H1 (cell line): ENCODE results near the gene PLTP. TPM values are rescaled to one million over a fixed set of nuclear protein-coding genes. Genes with fewer than 3 reads are reported as not detected.

ENCODE experiments used
- CTCF ChIA-PET: fragments of 300-600 bp; sonication (Branson Sonifier 250); formaldehyde crosslinking; loops from one replicate; lab custom pipeline; 2021; ENCODE audit not compliant: partially characterized antibody; lab: Charles Lee
- POLR2A ChIA-PET: fragments of 300-600 bp; sonication (Branson Sonifier 250); formaldehyde crosslinking; loops from one replicate; lab custom pipeline; 2021; ENCODE audit warnings: inconsistent platforms; ENCODE audit not compliant: partially characterized antibody; lab: Charles Lee
- DNase-seq, 2 experiments: peaks; one replicate each; pipeline versions ENCODE4 v3.0.0 to v3.0.0-alpha.2; 2010 to 2022; ENCODE audit warnings: low spot score in 2 of 2, low read depth in 1 of 2, mixed read lengths in 1 of 2
- FAIRE-seq: peaks from 2 replicates; lab custom pipeline; 2011; peaks lifted over from hg19 to GRCh38; lab: Jason Lieb, UNC
- H2AFZ ChIP-seq: 2 replicates; pipeline ENCODE4 v1.8.1; 2012; ENCODE audit warnings: low read length, inconsistent platforms
- H2AK5ac ChIP-seq: 2 replicates; pipeline ENCODE4 v1.6.1; 2013; ENCODE audit warnings: low read depth, low read length
- H2BK120ac ChIP-seq: replicated peaks from 2 replicates; pipeline ENCODE3; 2013; ENCODE audit warnings: low read depth, low read length, inconsistent platforms
- H2BK12ac ChIP-seq: 2 replicates; pipeline ENCODE4 v1.6.1; 2013; ENCODE audit warnings: low read depth, low read length
- H2BK15ac ChIP-seq: 2 replicates; pipeline ENCODE4 v1.6.1; 2013; ENCODE audit warnings: low read length
- H2BK20ac ChIP-seq: 2 replicates; pipeline ENCODE4 v1.6.1; 2013; ENCODE audit warnings: low read length
- H2BK5ac ChIP-seq: 2 replicates; pipeline ENCODE4 v1.6.1; 2013; ENCODE audit warnings: low read depth, low read length
- H3K14ac ChIP-seq: 2 replicates; pipeline ENCODE4 v1.6.1; 2013; ENCODE audit warnings: inconsistent platforms; ENCODE audit not compliant: insufficient read length
- H3K18ac ChIP-seq: 2 replicates; pipeline ENCODE4 v1.6.1; 2013; ENCODE audit warnings: low read length; ENCODE audit errors: extremely low read depth
- H3K23ac ChIP-seq: 2 replicates; pipeline ENCODE4 v1.6.1; 2013; ENCODE audit warnings: inconsistent platforms; ENCODE audit not compliant: insufficient read length
- H3K23me2 ChIP-seq: 2 replicates; pipeline ENCODE4 v1.6.1; 2013; ENCODE audit warnings: low read depth, low read length
- H3K27ac ChIP-seq: 2 replicates; pipeline ENCODE4 v1.6.1; 2011; ENCODE audit warnings: low read depth, low read length, inconsistent platforms
- H3K27me3 ChIP-seq, 4 experiments: replicated peaks in 1 of 4; 1 replicate in 1 of 4; 2 replicates in 3 of 4; pipeline versions ENCODE4 v1.6.1 to v1.8.1; 2011 to 2013; ENCODE audit warnings: low read length in 3 of 4, mild to moderate bottlenecking in 3 of 4, inconsistent platforms in 2 of 4, mixed read lengths in 2 of 4, moderate library complexity in 1 of 4; ENCODE audit not compliant: control insufficient read depth in 3 of 4, insufficient read depth in 3 of 4; ENCODE audit errors: extremely low read depth in 1 of 4
- H3K36me3 ChIP-seq, 4 experiments: 2 replicates each; pipeline versions ENCODE4 v1.6.1 to v1.8.1; 2011 to 2013; ENCODE audit warnings: mild to moderate bottlenecking in 4 of 4, low read length in 3 of 4, moderate library complexity in 2 of 4, control low read depth in 1 of 4, inconsistent platforms in 1 of 4; ENCODE audit not compliant: insufficient read depth in 4 of 4, control insufficient read depth in 2 of 4
- H3K4ac ChIP-seq: replicated peaks from 2 replicates; pipeline ENCODE3; 2013; ENCODE audit warnings: low read length, low read depth, mixed read lengths, inconsistent platforms; ENCODE audit not compliant: insufficient read length
- H3K4me1 ChIP-seq, 4 experiments: replicated peaks in 1 of 4; 1 replicate in 1 of 4; 2 replicates in 3 of 4; pipeline versions ENCODE4 v1.6.1 to v1.8.1; 2011 to 2013; ENCODE audit warnings: low read length in 3 of 4, inconsistent platforms in 2 of 4, mixed read lengths in 1 of 4; ENCODE audit not compliant: insufficient read depth in 4 of 4, control insufficient read depth in 3 of 4
- H3K4me2 ChIP-seq, 2 experiments: 2 replicates each; pipeline versions ENCODE4 v1.6.1 to v1.8.1; 2011 to 2013; ENCODE audit warnings: low read depth in 2 of 2, low read length in 2 of 2, control low read depth in 1 of 2, inconsistent platforms in 1 of 2, mild to moderate bottlenecking in 1 of 2; ENCODE audit not compliant: insufficient read depth in 1 of 2
- H3K4me3 ChIP-seq, 4 experiments: fragments of 200-600, 300-600 bp in 1 of 4; sonication (generic), shearing (Covaris generic), sonication (Bioruptor Twin) in 1 of 4; 2 replicates each; pipeline versions ENCODE4 v1.5.1 to v1.8.1; 2011 to 2016; ENCODE audit warnings: low read length in 4 of 4, low read depth in 3 of 4, control low read depth in 2 of 4, inconsistent platforms in 2 of 4, mild to moderate bottlenecking in 2 of 4, mixed read lengths in 1 of 4, moderate library complexity in 1 of 4; ENCODE audit not compliant: insufficient read depth in 2 of 4; ENCODE audit errors: extremely low read depth in 1 of 4
- H3K56ac ChIP-seq: replicated peaks from 2 replicates; pipeline ENCODE3; 2013; ENCODE audit warnings: low read depth, mild to moderate bottlenecking, mixed read lengths, low read length, inconsistent platforms; ENCODE audit not compliant: insufficient read length
- H3K79me1 ChIP-seq: 2 replicates; pipeline ENCODE4 v1.6.1; 2013; ENCODE audit warnings: low read depth, low read length, control low read depth
- H3K79me2 ChIP-seq, 2 experiments: 2 replicates each; pipeline versions ENCODE4 v1.6.1 to v1.8.1; 2012 to 2013; ENCODE audit warnings: low read length in 2 of 2, mild to moderate bottlenecking in 2 of 2, inconsistent platforms in 1 of 2; ENCODE audit not compliant: insufficient read depth in 2 of 2, control insufficient read depth in 1 of 2
- H3K9ac ChIP-seq, 4 experiments: replicated peaks in 1 of 4; 1 replicate in 1 of 4; 2 replicates in 3 of 4; pipeline versions ENCODE4 v1.6.1 to v1.8.1; 2011 to 2013; ENCODE audit warnings: low read depth in 3 of 4, low read length in 3 of 4, control low read depth in 2 of 4, mild to moderate bottlenecking in 2 of 4, moderate library complexity in 2 of 4, inconsistent platforms in 1 of 4; ENCODE audit errors: extremely low read depth in 1 of 4
- H3K9me3 ChIP-seq, 2 experiments: 2 replicates each; pipeline versions ENCODE4 v1.6.1 to v1.8.1; 2012 to 2013; ENCODE audit warnings: mild to moderate bottlenecking in 2 of 2, moderate library complexity in 2 of 2, control low read depth in 1 of 2, inconsistent platforms in 1 of 2, low read depth in 1 of 2, low read length in 1 of 2, mixed read lengths in 1 of 2; ENCODE audit not compliant: insufficient read depth in 2 of 2
- H4K20me1 ChIP-seq, 2 experiments: replicated peaks in 1 of 2; 2 replicates each; pipeline versions ENCODE3 to v1.8.1; 2011 to 2013; ENCODE audit warnings: inconsistent platforms in 2 of 2, low read length in 2 of 2, mild to moderate bottlenecking in 1 of 2; ENCODE audit not compliant: insufficient read depth in 2 of 2, control insufficient read depth in 1 of 2
- H4K5ac ChIP-seq: 2 replicates; pipeline ENCODE4 v1.6.1; 2013; ENCODE audit warnings: low read length, low read depth, mixed read lengths, inconsistent platforms; ENCODE audit not compliant: insufficient read length
- H4K8ac ChIP-seq: 2 replicates; pipeline ENCODE4 v1.8.0; 2013; ENCODE audit warnings: mild to moderate bottlenecking, moderate library complexity, low read length, inconsistent platforms; ENCODE audit not compliant: insufficient read depth; ENCODE audit errors: extremely low read depth
- H4K91ac ChIP-seq: replicated peaks from 2 replicates; pipeline ENCODE3; 2013; ENCODE audit warnings: low read length, mixed read lengths, inconsistent platforms; ENCODE audit not compliant: insufficient read length
- KDM5A ChIP-seq: fragments of 200-600 bp; IDR thresholded peaks from 2 replicates; pipeline ENCODE4 v1.7.1; 2012; ENCODE audit warnings: mild to moderate bottlenecking, low read length, inconsistent platforms, mixed read lengths
- PHF8 ChIP-seq: fragments of 200-600 bp; sonication (generic); conservative IDR thresholded peaks from 2 replicates; pipeline ENCODE4 v1.7.1; 2012; ENCODE audit warnings: low read depth, mild to moderate bottlenecking, inconsistent platforms, low read length, moderate library complexity
- RBBP5 ChIP-seq: IDR thresholded peaks from 2 replicates; pipeline ENCODE4 v1.7.1; 2012; ENCODE audit warnings: low read depth, mild to moderate bottlenecking, inconsistent platforms, low read length, moderate library complexity, borderline replicate concordance
- SIX5 ChIP-seq: IDR thresholded peaks from 2 replicates; pipeline ENCODE4 v1.6.1; 2011; ENCODE audit warnings: mild to moderate bottlenecking, low read depth, low read length
- SP2 ChIP-seq: IDR thresholded peaks from 2 replicates; pipeline ENCODE4 v1.6.1; 2012; ENCODE audit warnings: mild to moderate bottlenecking, low read length, inconsistent platforms
- SP4 ChIP-seq: IDR thresholded peaks from 2 replicates; pipeline ENCODE4 v1.6.1; 2012; ENCODE audit warnings: low read length, inconsistent platforms
- SUZ12 ChIP-seq: fragments of 200-600 bp; sonication (generic); IDR thresholded peaks from 2 replicates; pipeline ENCODE4 v1.6.1; 2012; ENCODE audit warnings: mild to moderate bottlenecking, inconsistent platforms, low read length, moderate library complexity, mixed read lengths
- TEAD4 ChIP-seq: IDR thresholded peaks from 2 replicates; pipeline ENCODE4 v1.6.1; 2012; ENCODE audit warnings: low read depth, low read length, inconsistent platforms, mixed read lengths
- WGBS, 2 experiments: shearing (Covaris generic) in 1 of 2; methylation state at CpG; one replicate each; pipeline versions ENCODE4 v1.1.6 to v1.1.7; 2013 to 2015; ENCODE audit warnings: low lambda C conversion rate in 2 of 2, mixed read lengths in 2 of 2, inconsistent platforms in 1 of 2, low coverage in 1 of 2, missing lambda C conversion rate in 1 of 2; ENCODE audit not compliant: insufficient replicate concordance in 2 of 2, insufficient coverage in 1 of 2, insufficient read length in 1 of 2; ENCODE audit errors: extremely low coverage in 1 of 2, missing lambda C conversion rate in 1 of 2; 5-methylcytosine and 5-hydroxymethylcytosine counted together
- polyA plus RNA-seq, 7 experiments: library from polyadenylated mRNA; depleted of rRNA in 3 of 7; stranded (reverse) in 5 of 7; unstranded in 2 of 7; fragments of >200 nt in 5 of 7; fragments of 200-250 nt in 2 of 7; gene quantifications; 1 replicate in 5 of 7; 2 replicates in 1 of 7; 4 replicates in 1 of 7; pipeline versions ENCODE4 v1.2.1 to v1.2.3, GENCODE V29; 2011 to 2013; ENCODE audit warnings: missing spikeins in 2 of 7, mixed read lengths in 2 of 7
- total RNA-seq: library from RNA; stranded (reverse); fragmentation: NEBNext Ultra II Directional; extraction: Animal tissue kit (Norgen Biotek cat#: 25700); gene quantifications from 2 replicates; pipeline ENCODE4 v1.2.1, GENCODE V29; 2021
- TF ChIP-seq, protein P1 (sequence below), 3 experiments: IDR thresholded peaks; 1 replicate in 2 of 3; 2 replicates in 1 of 3; pipeline versions ENCODE4 v1.5.1 to v1.6.1; 2011; ENCODE audit warnings: low read length in 3 of 3, mild to moderate bottlenecking in 3 of 3, inconsistent platforms in 2 of 3, low read depth in 1 of 3, moderate library complexity in 1 of 3; ENCODE audit not compliant: insufficient read depth in 1 of 3; ENCODE audit errors: control extremely low read depth in 1 of 3

Gene PLTP
- total and polyA plus RNA-seq, 2 of the 8 experiments (the other 6 are each of a cell fraction or from before 2014, with no cell fraction given): 120 to 194 TPM

DNA sequence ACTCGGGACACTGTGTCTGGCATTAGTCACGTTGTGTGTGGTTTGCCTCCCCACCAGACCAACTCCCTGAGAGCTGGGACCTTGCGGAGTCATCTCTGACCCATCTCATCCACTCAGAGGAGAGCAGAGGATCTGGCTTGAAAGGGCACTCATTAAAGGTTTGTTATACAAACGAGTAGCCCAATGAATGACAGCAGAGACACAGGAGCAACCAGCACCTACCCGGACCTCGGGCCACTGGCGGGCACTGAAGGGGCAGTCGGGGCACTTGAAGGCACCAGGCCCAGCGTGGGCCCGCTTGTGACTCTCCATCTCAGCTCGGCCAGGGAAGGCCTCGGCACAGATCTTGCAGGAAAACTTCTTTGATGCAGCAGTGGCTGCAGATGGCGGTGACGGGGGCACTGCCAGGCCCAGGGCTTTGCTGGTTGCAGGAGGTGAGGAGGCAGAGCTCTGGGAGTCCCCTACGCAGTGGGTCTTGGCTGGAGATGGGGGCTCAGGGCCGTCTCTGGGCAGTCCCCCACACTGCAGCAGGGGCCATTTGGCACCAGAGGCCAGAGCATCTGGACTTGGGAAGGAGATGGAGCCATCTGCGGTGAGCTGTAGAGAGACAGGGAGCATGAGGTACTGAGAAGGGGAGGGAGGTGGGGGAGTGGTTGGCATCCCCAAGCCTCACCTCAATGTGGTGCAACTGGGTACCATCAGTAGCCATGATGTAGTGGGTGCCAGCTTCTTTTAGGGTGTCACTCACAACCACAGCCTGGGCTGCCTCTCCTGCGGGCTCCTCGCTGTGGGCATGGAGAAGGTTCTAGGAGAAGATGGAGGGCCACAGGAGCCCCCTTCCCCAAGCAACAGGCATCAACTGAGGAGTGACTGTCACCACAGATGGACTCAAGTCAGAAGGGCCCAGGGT lies 40.2 kb upstream of the PLTP start:
- Histone ChIP-seq H3K9ac (no peak overlapping the region), H3K79me2 (no peaks in the 10 kb centered on the region), H3K56ac (no peak overlapping the region), H4K8ac (no peak overlapping the region), H2BK20ac (no peak overlapping the region), H2BK15ac (no peak overlapping the region), H2AFZ (no peak overlapping the region), H3K23ac (no peak overlapping the region), H2BK5ac (no peak overlapping the region; the same call in 1 of the 2 replicates), H3K79me1 (peaks cover 2% of the 10 kb centered on the region; the same call in 1 of the 2 replicates), H4K5ac (no peak overlapping the region), H3K9me3 (no peaks in the 10 kb centered on the region), H3K18ac (no peak overlapping the region), H3K4me3 (no peak overlapping the region), H4K91ac (no peak overlapping the region), H3K27me3 (no peaks in the 10 kb centered on the region), H3K27ac (no peak overlapping the region), H3K4me1 (peaks cover 0 to 3% (median 1%) of the 10 kb centered on the region in 4 experiments; a peak in 1 of 7 replicates), H2BK120ac (no peak overlapping the region), H3K4me2 (no peak overlapping the region), H3K14ac (no peak overlapping the region), H3K36me3 (peaks cover 7 to 33% (median 12%) of the 10 kb centered on the region in 4 experiments; a peak in 7 of 8 replicates), H4K20me1 (peaks cover 0 to 8% of the 10 kb centered on the region in 2 experiments), H2AK5ac (no peak overlapping the region), H3K4ac (no peak overlapping the region), H3K23me2 (no peaks in the 10 kb centered on the region), H2BK12ac (no peak overlapping the region)
- no peak for DNase-seq
- ChIA-PET POLR2A (interaction anchor here (0.6 to 14.0 kb wide), 13 partner anchors 13 to 128 kb away, joined by 3 to 283 read pairs (median 4); partner anchors contain the start of genes PCIF1, PLTP, SNX21 and ZNF335), CTCF (interaction anchor here (0.6 to 4.2 kb wide), 12 partner anchors 9 to 1733 kb away, joined by 3 to 25 read pairs (median 5); partner anchors contain the start of genes CTSA and NEURL2)
- no peak for FAIRE-seq
- WGBS, 2 experiments: 94% methylated on average over 19 of the region's 19 CpGs; no CpG with 5 or more reads in 1 of the 2 experiments
- TF ChIP-seq RBBP5 (no peak), PHF8 (no peak), SP4 (no peak), TEAD4 (no peak), SIX5 (no peak), SUZ12 (no peak), KDM5A (no peak), SP2 (no peak)
- TF ChIP-seq, protein P1, sequence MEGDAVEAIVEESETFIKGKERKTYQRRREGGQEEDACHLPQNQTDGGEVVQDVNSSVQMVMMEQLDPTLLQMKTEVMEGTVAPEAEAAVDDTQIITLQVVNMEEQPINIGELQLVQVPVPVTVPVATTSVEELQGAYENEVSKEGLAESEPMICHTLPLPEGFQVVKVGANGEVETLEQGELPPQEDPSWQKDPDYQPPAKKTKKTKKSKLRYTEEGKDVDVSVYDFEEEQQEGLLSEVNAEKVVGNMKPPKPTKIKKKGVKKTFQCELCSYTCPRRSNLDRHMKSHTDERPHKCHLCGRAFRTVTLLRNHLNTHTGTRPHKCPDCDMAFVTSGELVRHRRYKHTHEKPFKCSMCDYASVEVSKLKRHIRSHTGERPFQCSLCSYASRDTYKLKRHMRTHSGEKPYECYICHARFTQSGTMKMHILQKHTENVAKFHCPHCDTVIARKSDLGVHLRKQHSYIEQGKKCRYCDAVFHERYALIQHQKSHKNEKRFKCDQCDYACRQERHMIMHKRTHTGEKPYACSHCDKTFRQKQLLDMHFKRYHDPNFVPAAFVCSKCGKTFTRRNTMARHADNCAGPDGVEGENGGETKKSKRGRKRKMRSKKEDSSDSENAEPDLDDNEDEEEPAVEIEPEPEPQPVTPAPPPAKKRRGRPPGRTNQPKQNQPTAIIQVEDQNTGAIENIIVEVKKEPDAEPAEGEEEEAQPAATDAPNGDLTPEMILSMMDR (IDR thresholded peaks at IDR 0.05; ENCODE audit: control extremely low read depth in 1 of 3, insufficient read depth in 1 of 3, low read depth in 1 of 3, low read length in 3 of 3): no peak
